GM12872 (cell line): ENCODE results near the gene ARHGEF2.

ENCODE experiments used
- TF ChIP-seq, protein P1 (sequence below): IDR thresholded peaks from 3 replicates; pipeline ENCODE4 v1.5.1; 2011; ENCODE audit warnings: low read depth, mild to moderate bottlenecking, low read length, moderate library complexity; ENCODE audit not compliant: insufficient read depth

The ARHGEF2 gene

DNA sequence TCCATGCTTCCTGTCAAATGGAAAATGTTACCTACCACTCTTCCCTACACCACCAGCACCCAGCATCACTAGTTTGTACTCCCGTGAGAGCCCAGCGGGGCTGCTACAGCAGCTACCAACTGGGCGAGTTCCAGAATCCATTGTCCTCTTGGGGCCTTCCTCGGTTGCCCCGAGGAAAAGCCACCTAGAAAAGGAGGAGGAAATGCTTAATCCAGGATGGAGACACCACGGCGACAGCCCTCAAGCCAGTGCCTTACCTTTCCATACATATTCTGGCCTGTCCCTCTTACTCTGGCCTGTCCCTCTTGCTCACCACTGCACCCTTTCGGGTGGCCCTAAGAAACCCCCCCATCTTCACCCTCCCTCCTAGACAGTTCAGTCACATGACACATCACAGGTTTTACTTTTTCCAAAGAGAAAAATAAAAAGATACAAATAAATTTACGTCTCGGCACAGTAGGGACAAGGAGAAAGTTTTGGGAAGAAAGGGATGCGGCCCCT lies 67.7 kb downstream of the ARHGEF2 start:
- TF ChIP-seq, protein P1, sequence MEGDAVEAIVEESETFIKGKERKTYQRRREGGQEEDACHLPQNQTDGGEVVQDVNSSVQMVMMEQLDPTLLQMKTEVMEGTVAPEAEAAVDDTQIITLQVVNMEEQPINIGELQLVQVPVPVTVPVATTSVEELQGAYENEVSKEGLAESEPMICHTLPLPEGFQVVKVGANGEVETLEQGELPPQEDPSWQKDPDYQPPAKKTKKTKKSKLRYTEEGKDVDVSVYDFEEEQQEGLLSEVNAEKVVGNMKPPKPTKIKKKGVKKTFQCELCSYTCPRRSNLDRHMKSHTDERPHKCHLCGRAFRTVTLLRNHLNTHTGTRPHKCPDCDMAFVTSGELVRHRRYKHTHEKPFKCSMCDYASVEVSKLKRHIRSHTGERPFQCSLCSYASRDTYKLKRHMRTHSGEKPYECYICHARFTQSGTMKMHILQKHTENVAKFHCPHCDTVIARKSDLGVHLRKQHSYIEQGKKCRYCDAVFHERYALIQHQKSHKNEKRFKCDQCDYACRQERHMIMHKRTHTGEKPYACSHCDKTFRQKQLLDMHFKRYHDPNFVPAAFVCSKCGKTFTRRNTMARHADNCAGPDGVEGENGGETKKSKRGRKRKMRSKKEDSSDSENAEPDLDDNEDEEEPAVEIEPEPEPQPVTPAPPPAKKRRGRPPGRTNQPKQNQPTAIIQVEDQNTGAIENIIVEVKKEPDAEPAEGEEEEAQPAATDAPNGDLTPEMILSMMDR: peak; percentile 24; the same call in 1 of the 3 replicates

DNA sequence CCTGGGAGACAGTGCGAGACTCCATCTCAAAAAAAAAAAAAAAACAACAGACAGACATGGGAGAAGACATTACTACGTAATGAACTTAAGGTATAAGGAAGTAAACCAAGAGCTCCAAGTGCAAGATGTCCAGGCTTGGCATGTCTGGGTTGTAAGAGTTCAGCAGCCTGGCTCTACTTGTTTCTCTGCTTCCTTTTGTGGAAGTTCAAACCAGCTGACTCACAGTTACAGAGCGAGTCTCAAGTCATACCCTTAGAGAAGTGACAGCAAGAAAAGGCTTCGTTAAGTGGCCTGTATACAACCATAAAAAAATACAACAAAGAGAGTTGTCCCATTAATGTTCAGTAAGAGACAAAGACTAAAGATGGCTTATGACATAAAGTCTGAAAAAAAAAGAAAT lies 68.5 kb downstream of the ARHGEF2 start:
- TF ChIP-seq, protein P1: no peak

DNA sequence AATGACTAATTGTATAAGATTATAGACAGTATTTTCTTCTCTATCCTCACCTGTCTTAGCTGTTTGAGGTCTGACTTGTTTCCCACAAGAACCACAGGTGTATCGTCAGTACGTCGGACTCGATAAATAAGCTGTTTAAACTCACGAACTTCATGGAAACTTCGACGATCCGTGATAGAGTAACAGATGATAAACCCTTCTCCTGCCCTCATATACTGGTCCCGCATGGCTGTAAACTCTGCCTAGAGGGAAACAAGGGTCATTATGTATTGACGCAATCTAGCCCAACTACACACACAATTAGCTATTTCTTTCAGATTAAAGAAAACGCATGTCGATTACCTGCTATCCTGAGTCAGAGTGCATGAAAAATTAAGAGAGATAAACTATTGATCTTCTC lies 74.1 kb downstream of the ARHGEF2 start:
- TF ChIP-seq, protein P1: no peak

DNA sequence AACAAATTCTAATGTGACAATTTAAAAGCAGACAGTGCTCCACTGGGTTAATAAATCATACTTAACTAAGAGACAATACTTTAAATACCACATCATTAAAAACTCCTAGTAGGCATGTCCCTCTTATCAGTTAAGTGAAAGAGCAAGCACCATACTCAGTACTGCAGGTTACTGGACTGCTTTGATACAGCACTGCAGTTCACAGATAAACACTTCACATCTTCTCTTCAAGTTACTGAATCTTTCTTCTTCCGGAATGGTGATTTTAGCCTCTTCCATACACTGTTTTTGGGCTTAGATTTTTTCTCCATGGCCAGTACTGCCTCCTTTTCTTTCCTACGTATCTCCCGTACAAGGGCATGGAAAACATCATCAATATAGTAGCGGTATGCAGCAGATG lies 78.2 kb downstream of the ARHGEF2 start:
- TF ChIP-seq, protein P1: no peak

DNA sequence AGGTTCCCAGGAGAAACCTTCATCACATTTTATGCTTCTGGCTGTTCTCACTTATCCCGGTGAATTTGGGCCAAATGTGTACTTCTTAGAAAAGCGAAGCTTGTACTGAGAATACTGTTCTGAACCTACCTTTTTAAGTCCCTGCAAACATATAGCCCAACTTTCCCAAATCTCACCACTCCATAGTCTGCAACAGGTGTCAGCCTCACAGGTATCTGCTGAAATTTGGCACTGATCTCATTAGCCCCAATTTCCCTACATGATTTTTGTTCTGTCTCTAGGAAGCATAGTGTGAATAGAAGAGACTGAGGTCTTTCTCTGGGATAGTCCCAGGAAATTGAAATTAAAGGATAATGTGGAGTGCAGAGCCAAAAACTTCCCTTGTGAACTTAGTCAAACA lies 78.7 kb downstream of the ARHGEF2 start:
- TF ChIP-seq, protein P1: no peak

DNA sequence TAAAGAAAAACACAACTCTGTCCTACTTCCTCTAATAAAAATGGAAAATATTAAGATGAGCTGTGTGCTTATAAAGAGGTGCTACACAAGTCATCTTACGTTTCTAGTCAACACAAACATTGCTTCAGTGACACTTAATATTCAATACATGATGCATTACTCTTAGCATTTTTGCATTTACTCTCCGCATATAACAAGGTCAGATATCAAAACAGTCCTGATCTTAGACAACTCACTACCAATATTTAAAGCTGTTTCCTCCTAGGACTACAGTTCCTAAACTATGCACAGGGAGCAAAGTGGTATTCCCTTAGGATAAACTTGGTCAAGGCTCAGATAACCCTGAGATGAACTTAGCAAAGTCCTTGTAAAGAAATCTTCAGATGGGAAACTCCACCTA lies 79.5 kb downstream of the ARHGEF2 start:
- TF ChIP-seq, protein P1: no peak

DNA sequence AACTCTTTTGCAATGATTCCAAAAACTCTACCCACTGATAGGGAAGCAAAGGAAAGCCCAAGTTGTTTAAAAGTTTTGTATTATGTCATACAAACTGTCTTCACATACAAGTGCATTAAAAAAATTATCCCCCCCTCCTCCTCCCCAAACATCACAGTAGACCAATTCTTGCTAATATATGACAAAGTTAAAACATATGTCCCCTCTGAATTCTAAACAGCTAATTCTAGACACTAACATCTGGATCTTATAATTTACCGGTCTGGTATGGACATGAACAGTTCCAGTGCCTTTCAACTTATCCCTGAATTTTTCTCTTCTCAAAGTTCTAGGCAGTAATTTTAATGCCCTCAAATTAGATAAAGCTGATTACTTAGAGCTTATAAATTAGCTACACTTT lies 80.6 kb downstream of the ARHGEF2 start:
- TF ChIP-seq, protein P1: no peak
